Measurements from ENCODE around the gene KCNE2. TPM values are rescaled to one million over a fixed set of nuclear protein-coding genes. Genes with fewer than 3 reads are reported as not detected.

The KCNE2 gene
- total RNA-seq, 1 donor from 2014 or later = not detected

GRCh38 chr21:34333121-34333739 is 30.6 kb upstream of the KCNE2 start:
- TF ChIP-seq, protein P1, sequence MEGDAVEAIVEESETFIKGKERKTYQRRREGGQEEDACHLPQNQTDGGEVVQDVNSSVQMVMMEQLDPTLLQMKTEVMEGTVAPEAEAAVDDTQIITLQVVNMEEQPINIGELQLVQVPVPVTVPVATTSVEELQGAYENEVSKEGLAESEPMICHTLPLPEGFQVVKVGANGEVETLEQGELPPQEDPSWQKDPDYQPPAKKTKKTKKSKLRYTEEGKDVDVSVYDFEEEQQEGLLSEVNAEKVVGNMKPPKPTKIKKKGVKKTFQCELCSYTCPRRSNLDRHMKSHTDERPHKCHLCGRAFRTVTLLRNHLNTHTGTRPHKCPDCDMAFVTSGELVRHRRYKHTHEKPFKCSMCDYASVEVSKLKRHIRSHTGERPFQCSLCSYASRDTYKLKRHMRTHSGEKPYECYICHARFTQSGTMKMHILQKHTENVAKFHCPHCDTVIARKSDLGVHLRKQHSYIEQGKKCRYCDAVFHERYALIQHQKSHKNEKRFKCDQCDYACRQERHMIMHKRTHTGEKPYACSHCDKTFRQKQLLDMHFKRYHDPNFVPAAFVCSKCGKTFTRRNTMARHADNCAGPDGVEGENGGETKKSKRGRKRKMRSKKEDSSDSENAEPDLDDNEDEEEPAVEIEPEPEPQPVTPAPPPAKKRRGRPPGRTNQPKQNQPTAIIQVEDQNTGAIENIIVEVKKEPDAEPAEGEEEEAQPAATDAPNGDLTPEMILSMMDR (IDR thresholded peaks at IDR 0.05; ENCODE audit: insufficient read depth, low read length, poor library complexity, severe bottlenecking) = no peak
- Histone ChIP-seq H3K27me3 (ENCODE audit: control insufficient read depth, insufficient read depth, low read length) (no peaks in the 10 kb centered on the region), H3K4me3 (ENCODE audit: low read depth, low read length) (no peak overlapping the region), H3K36me3 (ENCODE audit: control insufficient read depth, insufficient read depth, low read length) (no peaks in the 10 kb centered on the region)
- no peak for DNase-seq (ENCODE audit: low read depth)

- TF ChIP-seq, protein P1 (IDR thresholded peaks at IDR 0.05; ENCODE audit: insufficient read depth, low read length, poor library complexity, severe bottlenecking) = no peak
- H3K27me3 ChIP-seq (ENCODE audit: control insufficient read depth, insufficient read depth, low read length) = no peaks in the 10 kb centered on the region
- DNase-seq (ENCODE audit: low read depth) = no peak
- no peak overlapping the region for H3K4me3 ChIP-seq (ENCODE audit: low read depth, low read length)
- no peaks in the 10 kb centered on the region for H3K36me3 ChIP-seq (ENCODE audit: control insufficient read depth, insufficient read depth, low read length)
Measured at GRCh38 chr21:34335316-34335715, 28.5 kb upstream of the KCNE2 start.

DNA sequence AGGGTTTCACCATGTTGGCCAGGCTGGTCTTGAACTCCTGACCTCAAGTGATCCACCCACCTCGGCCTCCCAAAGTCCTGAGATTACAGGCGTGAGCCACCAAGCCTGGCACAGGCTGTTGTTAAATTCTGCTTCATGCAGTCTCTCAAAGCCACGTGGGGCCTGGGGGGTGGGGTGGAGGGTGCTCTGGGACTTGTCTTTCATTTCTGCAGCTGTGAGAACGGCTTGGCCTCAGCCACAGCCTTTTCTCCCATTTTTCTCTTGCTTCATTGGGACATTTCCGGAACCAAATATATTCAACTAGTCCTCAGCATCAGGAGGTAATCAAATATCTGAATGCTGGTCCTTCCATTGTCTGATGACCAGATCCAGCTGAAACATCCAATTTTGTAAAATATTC is 27.6 kb upstream of the KCNE2 start:
- TF ChIP-seq, protein P1 (IDR thresholded peaks at IDR 0.05; ENCODE audit: insufficient read depth, low read length, poor library complexity, severe bottlenecking) = no peak
- Histone ChIP-seq H3K27me3 (ENCODE audit: control insufficient read depth, insufficient read depth, low read length) (no peaks in the 10 kb centered on the region), H3K36me3 (ENCODE audit: control insufficient read depth, insufficient read depth, low read length) (no peaks in the 10 kb centered on the region), H3K4me3 (ENCODE audit: low read depth, low read length) (no peak overlapping the region)
- no peak for DNase-seq (ENCODE audit: low read depth)

- no peak for DNase-seq (ENCODE audit: low read depth)
- H3K36me3 ChIP-seq (ENCODE audit: control insufficient read depth, insufficient read depth, low read length) = no peaks in the 10 kb centered on the region
- TF ChIP-seq, protein P1 (IDR thresholded peaks at IDR 0.05; ENCODE audit: insufficient read depth, low read length, poor library complexity, severe bottlenecking) = no peak
- no peaks in the 10 kb centered on the region for H3K27me3 ChIP-seq (ENCODE audit: control insufficient read depth, insufficient read depth, low read length)
- no peak overlapping the region for H3K4me3 ChIP-seq (ENCODE audit: low read depth, low read length)
Measured at GRCh38 chr21:34336756-34337391, 26.9 kb upstream of the KCNE2 start.

GRCh38 chr21:34337741-34338140 is 26.1 kb upstream of the KCNE2 start:
- Histone ChIP-seq H3K27me3 (ENCODE audit: control insufficient read depth, insufficient read depth, low read length) (no peaks in the 10 kb centered on the region), H3K4me3 (ENCODE audit: low read depth, low read length) (no peak overlapping the region), H3K36me3 (ENCODE audit: control insufficient read depth, insufficient read depth, low read length) (no peaks in the 10 kb centered on the region)
- no peak for DNase-seq (ENCODE audit: low read depth)
- TF ChIP-seq, protein P1 (IDR thresholded peaks at IDR 0.05; ENCODE audit: insufficient read depth, low read length, poor library complexity, severe bottlenecking) = no peak

DNA sequence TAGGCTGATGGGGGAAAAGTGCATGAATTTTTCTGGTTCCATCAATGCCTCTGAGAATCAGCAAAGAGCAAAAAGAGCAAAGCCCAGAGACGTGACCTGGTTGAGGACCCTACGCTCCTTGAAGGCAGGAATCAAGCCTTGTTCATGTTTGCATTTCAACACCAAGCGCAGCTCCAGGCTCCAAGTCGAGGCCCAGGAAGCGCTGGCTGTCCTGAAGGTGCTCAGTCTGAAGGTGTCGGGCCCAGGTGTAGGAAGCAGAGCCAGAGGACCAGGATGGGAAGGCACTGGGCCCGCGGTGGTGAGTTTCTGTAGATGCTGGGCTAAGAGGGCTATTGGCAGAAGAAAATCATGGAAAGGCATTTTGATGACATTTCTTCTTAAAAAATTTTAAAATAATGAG is 25.6 kb upstream of the KCNE2 start:
- H3K36me3 ChIP-seq (ENCODE audit: control insufficient read depth, insufficient read depth, low read length) = no peaks in the 10 kb centered on the region
- H3K4me3 ChIP-seq (ENCODE audit: low read depth, low read length) = no peak overlapping the region
- H3K27me3 ChIP-seq (ENCODE audit: control insufficient read depth, insufficient read depth, low read length) = no peaks in the 10 kb centered on the region
- TF ChIP-seq, protein P1 (IDR thresholded peaks at IDR 0.05; ENCODE audit: insufficient read depth, low read length, poor library complexity, severe bottlenecking) = no peak
- DNase-seq (ENCODE audit: low read depth) = no peak
